Measurements from ENCODE around the gene PTPRM. TPM values are rescaled to one million over a fixed set of nuclear protein-coding genes. Genes with fewer than 3 reads are reported as not detected.

Gene PTPRM
- polyA plus RNA-seq, 1 donor (not counting 4 experiments of a cell fraction or from before 2014, with no cell fraction given), result 54.5 TPM

DNA sequence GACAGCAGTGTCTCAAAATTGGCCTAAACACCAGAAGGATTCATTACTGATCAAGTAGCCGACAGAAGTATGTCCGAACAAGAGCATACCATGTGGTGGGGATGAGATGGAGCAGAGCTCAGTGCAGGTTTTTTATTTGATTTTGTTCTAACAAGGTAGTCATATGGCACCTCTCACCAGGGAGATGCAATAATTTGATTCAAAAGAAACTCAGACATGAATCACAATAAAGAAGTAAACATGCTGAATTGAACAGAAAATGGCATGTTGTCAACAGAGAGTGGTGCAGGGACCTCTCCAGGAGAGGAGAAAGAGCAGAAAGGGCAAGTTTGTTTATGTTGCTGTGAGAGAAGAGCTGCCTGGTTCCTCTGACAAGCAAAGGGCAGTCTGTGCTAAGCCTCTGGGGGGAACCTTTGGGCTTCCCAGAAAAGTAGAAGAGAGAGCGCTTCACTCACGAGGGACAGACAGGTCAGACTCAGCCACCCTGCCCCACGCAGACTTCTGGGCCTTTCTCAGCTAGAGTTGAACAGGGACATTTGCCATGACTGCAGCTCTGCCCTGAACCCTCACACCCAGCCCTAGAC lies 690.8 kb downstream of the PTPRM start:
- Histone ChIP-seq H3K4me1 (ENCODE audit: control insufficient read depth, extremely low read depth, insufficient read depth, low read length) (peaks cover 9% of the 10 kb centered on the region), H4K20me1 (ENCODE audit: control insufficient read depth, extremely low read depth, insufficient read depth, low read length) (no peaks in the 10 kb centered on the region), H3K27me3 (ENCODE audit: control insufficient read depth, extremely low read depth, insufficient read depth, low read length) (no peaks in the 10 kb centered on the region), H3K79me2 (ENCODE audit: control insufficient read depth, insufficient read depth, low read length) (no peaks in the 10 kb centered on the region), H3K4me3 (ENCODE audit: control insufficient read depth in 2 of 3, extremely low read depth in 1 of 3, insufficient read depth in 2 of 3, low read depth in 1 of 3, low read length in 3 of 3) (no peak overlapping the region), H3K9ac (ENCODE audit: control insufficient read depth, extremely low read depth, insufficient read depth, low read length) (no peak overlapping the region), H3K4me2 (ENCODE audit: control insufficient read depth, extremely low read depth, insufficient read depth, low read depth, low read length) (no peak overlapping the region), H3K27ac (ENCODE audit: control insufficient read depth, insufficient read depth, low read length) (no peak overlapping the region), H3K9me3 (ENCODE audit: control insufficient read depth, low read depth, low read length) (no peaks in the 10 kb centered on the region), H2AFZ (ENCODE audit: control insufficient read depth, low read length) (no peak overlapping the region), H3K36me3 (ENCODE audit: control insufficient read depth in 2 of 2, extremely low read depth in 1 of 2, insufficient read depth in 2 of 2, low read length in 2 of 2) (no peaks in the 10 kb centered on the region), H3K9me1 (ENCODE audit: control insufficient read depth, extremely low read depth, insufficient read depth, low read length) (peaks cover 3% of the 10 kb centered on the region)
- dilution Hi-C loops (cut with MboI; ENCODE audit: extremely low pct_ligation_motif_present, low sequenced_read_pairs), result no loop called here
- FAIRE-seq (no peak), DNase-seq (ENCODE audit: low read depth, low spot score) (no peak)
- TF ChIP-seq, protein P1, sequence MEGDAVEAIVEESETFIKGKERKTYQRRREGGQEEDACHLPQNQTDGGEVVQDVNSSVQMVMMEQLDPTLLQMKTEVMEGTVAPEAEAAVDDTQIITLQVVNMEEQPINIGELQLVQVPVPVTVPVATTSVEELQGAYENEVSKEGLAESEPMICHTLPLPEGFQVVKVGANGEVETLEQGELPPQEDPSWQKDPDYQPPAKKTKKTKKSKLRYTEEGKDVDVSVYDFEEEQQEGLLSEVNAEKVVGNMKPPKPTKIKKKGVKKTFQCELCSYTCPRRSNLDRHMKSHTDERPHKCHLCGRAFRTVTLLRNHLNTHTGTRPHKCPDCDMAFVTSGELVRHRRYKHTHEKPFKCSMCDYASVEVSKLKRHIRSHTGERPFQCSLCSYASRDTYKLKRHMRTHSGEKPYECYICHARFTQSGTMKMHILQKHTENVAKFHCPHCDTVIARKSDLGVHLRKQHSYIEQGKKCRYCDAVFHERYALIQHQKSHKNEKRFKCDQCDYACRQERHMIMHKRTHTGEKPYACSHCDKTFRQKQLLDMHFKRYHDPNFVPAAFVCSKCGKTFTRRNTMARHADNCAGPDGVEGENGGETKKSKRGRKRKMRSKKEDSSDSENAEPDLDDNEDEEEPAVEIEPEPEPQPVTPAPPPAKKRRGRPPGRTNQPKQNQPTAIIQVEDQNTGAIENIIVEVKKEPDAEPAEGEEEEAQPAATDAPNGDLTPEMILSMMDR (optimal IDR thresholded peaks at IDR 0.05 in 1 of 3, IDR thresholded peaks at IDR 0.05 in 1 of 3, conservative IDR thresholded peaks at IDR 0.05 in 1 of 3; ENCODE audit: extremely low read depth in 1 of 3, insufficient read depth in 2 of 3, low read length in 3 of 3), result no peak
- no peak for TF ChIP-seq EZH2 (IDR thresholded peaks at IDR 0.05; ENCODE audit: low read length)

DNA sequence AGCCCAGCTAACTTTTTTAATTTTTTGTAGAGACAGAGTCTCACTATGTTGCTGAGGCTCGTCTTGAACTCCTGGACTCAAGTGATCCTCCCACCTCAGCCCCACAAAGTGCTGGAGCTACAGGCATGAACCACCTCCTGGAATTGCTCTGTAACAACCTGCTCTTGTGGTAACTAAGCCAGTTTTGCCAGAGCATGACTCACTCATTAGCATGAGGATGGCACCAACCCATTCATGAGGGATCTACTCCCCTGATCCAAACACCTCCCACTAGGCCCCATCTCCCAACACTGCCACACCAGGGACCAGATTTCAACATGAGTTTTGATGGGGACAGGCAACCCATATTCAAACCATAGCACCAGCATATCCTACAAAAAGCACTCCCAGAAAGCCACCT lies 693.2 kb downstream of the PTPRM start:
- Histone ChIP-seq H4K20me1 (ENCODE audit: control insufficient read depth, extremely low read depth, insufficient read depth, low read length) (no peaks in the 10 kb centered on the region), H3K36me3 (ENCODE audit: control insufficient read depth in 2 of 2, extremely low read depth in 1 of 2, insufficient read depth in 2 of 2, low read length in 2 of 2) (no peaks in the 10 kb centered on the region), H3K9me3 (ENCODE audit: control insufficient read depth, low read depth, low read length) (no peaks in the 10 kb centered on the region), H3K4me3 (ENCODE audit: control insufficient read depth in 2 of 3, extremely low read depth in 1 of 3, insufficient read depth in 2 of 3, low read depth in 1 of 3, low read length in 3 of 3) (no peak overlapping the region), H3K4me1 (ENCODE audit: control insufficient read depth, extremely low read depth, insufficient read depth, low read length) (peaks cover 9% of the 10 kb centered on the region), H3K9me1 (ENCODE audit: control insufficient read depth, extremely low read depth, insufficient read depth, low read length) (peaks cover 3% of the 10 kb centered on the region), H3K27me3 (ENCODE audit: control insufficient read depth, extremely low read depth, insufficient read depth, low read length) (no peaks in the 10 kb centered on the region), H2AFZ (ENCODE audit: control insufficient read depth, low read length) (no peak overlapping the region), H3K9ac (ENCODE audit: control insufficient read depth, extremely low read depth, insufficient read depth, low read length) (no peak overlapping the region), H3K79me2 (ENCODE audit: control insufficient read depth, insufficient read depth, low read length) (no peaks in the 10 kb centered on the region), H3K4me2 (ENCODE audit: control insufficient read depth, extremely low read depth, insufficient read depth, low read depth, low read length) (no peak overlapping the region), H3K27ac (ENCODE audit: control insufficient read depth, insufficient read depth, low read length) (no peak overlapping the region)
- dilution Hi-C loops (cut with MboI; ENCODE audit: extremely low pct_ligation_motif_present, low sequenced_read_pairs), result no loop called here
- TF ChIP-seq, protein P1 (optimal IDR thresholded peaks at IDR 0.05 in 1 of 3, IDR thresholded peaks at IDR 0.05 in 1 of 3, conservative IDR thresholded peaks at IDR 0.05 in 1 of 3; ENCODE audit: extremely low read depth in 1 of 3, insufficient read depth in 2 of 3, low read length in 3 of 3), result no peak
- no peak for TF ChIP-seq EZH2 (IDR thresholded peaks at IDR 0.05; ENCODE audit: low read length)
- DNase-seq (ENCODE audit: low read depth, low spot score) (peak; percentile 25), FAIRE-seq (peak; percentile 84)
